Upper lobe of left lung (tissue), 4 donors: ENCODE data around the gene DLGAP1.

Source experiments
- CTCF ChIP-seq, 6 experiments: fragments of 450-650 bp in 4 of 6; fragments of 200-600 bp in 2 of 6; sonication (generic) in 2 of 6; IDR thresholded peaks; one replicate each; pipeline ENCODE4 v1.5.1; 2016 to 2019; ENCODE audit warnings: antibody characterized with exemption in 6 of 6
- EP300 ChIP-seq, 4 donors: sonication (generic); formaldehyde crosslinking; IDR thresholded peaks; one replicate each; pipeline ENCODE4 v1.5.1; 2017; ENCODE audit warnings: antibody characterized with exemption in 4 of 4, control low read depth in 2 of 4
- POLR2A ChIP-seq, 4 donors: fragments of 450-650 bp; IDR thresholded peaks; one replicate each; pipeline ENCODE4 v1.5.1; 2016 to 2017; ENCODE audit warnings: antibody characterized with exemption in 4 of 4, mild to moderate bottlenecking in 2 of 4

GRCh38 chr18:3757361-3757760 is 697.7 kb downstream of the DLGAP1 start:
- TF ChIP-seq CTCF (IDR thresholded peaks at IDR 0.05) (no peak), POLR2A (IDR thresholded peaks at IDR 0.05) (no peak), EP300 (IDR thresholded peaks at IDR 0.05) (no peak)
